ENCODE results near the gene KCNG2. TPM values are rescaled to one million over a fixed set of nuclear protein-coding genes. Genes with fewer than 3 reads are reported as not detected.
A peak's percentile ranks its signal among the peaks of the same experiment; 100 is the strongest.

KCNG2 gene
- total and polyA plus RNA-seq, 4 donors, result 0.03 to 0.23 (median 0.08) TPM; not detected in 1

- Histone ChIP-seq H3K4me1 (ENCODE audit: control insufficient read depth in 4 of 4, insufficient read depth in 4 of 4, low read length in 3 of 4) (peaks cover 0 to 10% (median 5%) of the 10 kb centered on the region in 4 donors), H3K9ac (ENCODE audit: low read depth in 1 of 2, low read length in 2 of 2) (no peak overlapping the region), H3K4me3 (ENCODE audit: low read depth in 1 of 3, low read length in 3 of 3) (no peak overlapping the region), H3K27ac (ENCODE audit: low read depth in 1 of 2, low read length in 2 of 2) (no peak overlapping the region), H3K27me3 (ENCODE audit: control insufficient read depth in 4 of 4, insufficient read depth in 4 of 4, low read length in 3 of 4) (no peaks in the 10 kb centered on the region), H3K36me3 (ENCODE audit: control insufficient read depth in 4 of 4, insufficient read depth in 3 of 4, low read depth in 1 of 4, low read length in 3 of 4) (peaks cover 6 to 33% (median 25%) of the 10 kb centered on the region in 4 donors), H3K9me3 (ENCODE audit: control insufficient read depth in 4 of 4, low read length in 3 of 4) (peaks cover 0 to 1% (median 0%) of the 10 kb centered on the region in 4 donors)
- WGBS, result 68% methylated on average over 16 of the region's 16 CpGs
- DNase-seq (ENCODE audit: low spot score), result peak; percentile 30
- TF ChIP-seq NR2F2 (IDR thresholded peaks at IDR 0.05), result no peak
- TF ChIP-seq SP1 (IDR thresholded peaks at IDR 0.05), result no peak
- no peak for TF ChIP-seq YY1 (IDR thresholded peaks at IDR 0.05)
- TF ChIP-seq FOXA2 (IDR thresholded peaks at IDR 0.05), result no peak
- TF ChIP-seq RAD21 (IDR thresholded peaks at IDR 0.05), result no peak
- TF ChIP-seq TAF1 (conservative IDR thresholded peaks at IDR 0.05), result no peak
- no peak for TF ChIP-seq ATF3 (IDR thresholded peaks at IDR 0.05)
- no peak for TF ChIP-seq JUND (IDR thresholded peaks at IDR 0.05)
- no peak for TF ChIP-seq HNF4G (IDR thresholded peaks at IDR 0.05)
- no peak for TF ChIP-seq MAX (IDR thresholded peaks at IDR 0.05)
- no peak for TF ChIP-seq GABPA (IDR thresholded peaks at IDR 0.05 in 1 of 2, conservative IDR thresholded peaks at IDR 0.05 in 1 of 2)
- no peak for TF ChIP-seq REST (IDR thresholded peaks at IDR 0.05)
- TF ChIP-seq CTCF (IDR thresholded peaks at IDR 0.05; ENCODE audit: low read depth, low read length, missing input control), result no peak
- TF ChIP-seq HNF4A (conservative IDR thresholded peaks at IDR 0.05), result no peak
- no peak for TF ChIP-seq FOXA1 (IDR thresholded peaks at IDR 0.05)
These were observed 113.0 kb downstream of the KCNG2 start for GRCh38 chr18:79910563-79911343.

All from liver (tissue), 9 donors.